HEK293 (cell line): Measurements from ENCODE around the gene OR5A2.

ENCODE experiments used
- CTCF ChIA-PET: fragments of 350-600 bp; formaldehyde crosslinking; extraction: SDS; loops from one replicate; lab custom pipeline; 2021; ENCODE audit warnings: antibody characterized with exemption; lab: Yijun Ruan, JAX
- POLR2A ChIA-PET: fragments of 300-600 bp; formaldehyde crosslinking; extraction: SDS; loops from one replicate; lab custom pipeline; 2020; ENCODE audit warnings: antibody characterized with exemption, inconsistent platforms; lab: Yijun Ruan, JAX
- H3K27ac ChIP-seq: fragments of 200-500 bp; sonication (Bioruptor generic); 2 replicates; pipeline ENCODE4 v1.5.1; 2014; ENCODE audit warnings: low read depth, low read length, control low read depth, inconsistent platforms; ENCODE audit errors: extremely low read depth
- H3K36me3 ChIP-seq, 2 experiments: fragments of 200-500 bp in 1 of 2; sonication (Bioruptor generic) in 1 of 2; 1 replicate in 1 of 2; 2 replicates in 1 of 2; pipeline ENCODE4 v1.5.1; 2014 to 2017; ENCODE audit warnings: inconsistent platforms in 2 of 2, low read length in 2 of 2; ENCODE audit not compliant: control insufficient read depth in 2 of 2, insufficient read depth in 1 of 2
- H3K4me1 ChIP-seq: fragments of 200-500 bp; sonication (Bioruptor generic); 2 replicates; pipeline ENCODE4 v1.5.1; 2014; ENCODE audit warnings: mild to moderate bottlenecking, low read length, inconsistent platforms; ENCODE audit not compliant: control insufficient read depth, insufficient read depth
- H3K4me3 ChIP-seq: 2 replicates; pipeline ENCODE4 v1.5.1; 2011; ENCODE audit warnings: low read depth, mild to moderate bottlenecking, control low read depth, low read length, moderate library complexity
- H3K9me3 ChIP-seq: fragments of 200-500 bp; sonication (Bioruptor generic); 2 replicates; pipeline ENCODE4 v1.5.1; 2014; ENCODE audit warnings: low read depth, low read length, inconsistent platforms; ENCODE audit not compliant: control insufficient read depth, insufficient read depth
- HOXD13 ChIP-seq: sonication (generic); formaldehyde crosslinking; IDR thresholded peaks from 2 replicates; pipeline ENCODE4 v1.8.0; 2022; ENCODE audit warnings: missing genetic modification reagents, borderline replicate concordance
- IKZF3 ChIP-seq: fragments of 450-650 bp; IDR thresholded peaks from 2 replicates; pipeline ENCODE4 v1.5.0; 2018; ENCODE audit warnings: missing biosample characterization, mild to moderate bottlenecking, missing genetic modification characterization, moderate library complexity
- MEIS1 ChIP-seq: sonication (generic); formaldehyde crosslinking; IDR thresholded peaks from 2 replicates; pipeline ENCODE4 v1.8.1; 2022; ENCODE audit warnings: missing genetic modification reagents, mild to moderate bottlenecking, borderline replicate concordance
- OSR2 ChIP-seq: fragments of 450-650 bp; formaldehyde crosslinking; IDR thresholded peaks from 2 replicates; pipeline ENCODE4 v1.5.1; 2016; ENCODE audit warnings: missing biosample characterization, missing genetic modification characterization
- PRDM6 ChIP-seq: fragments of 450-650 bp; formaldehyde crosslinking; IDR thresholded peaks from 2 replicates; pipeline ENCODE4 v1.5.1; 2017; ENCODE audit warnings: missing biosample characterization, missing genetic modification characterization
- SCRT1 ChIP-seq: fragments of 450-650 bp; formaldehyde crosslinking; IDR thresholded peaks from 2 replicates; pipeline ENCODE4 v1.5.1; 2016; ENCODE audit warnings: missing biosample characterization, missing genetic modification characterization, borderline replicate concordance
- SP2 ChIP-seq: fragments of 450-650 bp; formaldehyde crosslinking; IDR thresholded peaks from 2 replicates; pipeline ENCODE4 v1.5.1; 2016; ENCODE audit warnings: missing biosample characterization, missing genetic modification characterization
- SP3 ChIP-seq: fragments of 450-650 bp; formaldehyde crosslinking; IDR thresholded peaks from 2 replicates; pipeline ENCODE4 v1.5.1; 2016; ENCODE audit warnings: missing biosample characterization, missing genetic modification characterization
- WT1 ChIP-seq: fragments of 450-650 bp; formaldehyde crosslinking; IDR thresholded peaks from 2 replicates; pipeline ENCODE4 v1.5.1; 2016; ENCODE audit warnings: missing biosample characterization, missing genetic modification characterization
- ZBTB1 ChIP-seq: fragments of 450-650 bp; formaldehyde crosslinking; IDR thresholded peaks from 2 replicates; pipeline ENCODE4 v1.5.1; 2016; ENCODE audit warnings: missing biosample characterization, missing genetic modification characterization
- ZBTB7A ChIP-seq: fragments of 450-650 bp; formaldehyde crosslinking; IDR thresholded peaks from 2 replicates; pipeline ENCODE4 v1.5.1; 2016; ENCODE audit warnings: low read depth, missing biosample characterization, missing genetic modification characterization
- ZNF174 ChIP-seq: fragments of 450-650 bp; formaldehyde crosslinking; IDR thresholded peaks from 2 replicates; pipeline ENCODE4 v1.5.0; 2017; ENCODE audit warnings: missing biosample characterization, mild to moderate bottlenecking, missing genetic modification characterization
- ZNF221 ChIP-seq: fragments of 450-650 bp; formaldehyde crosslinking; IDR thresholded peaks from 2 replicates; pipeline ENCODE4 v1.5.1; 2017; ENCODE audit warnings: missing biosample characterization, missing genetic modification characterization, borderline replicate concordance
- ZNF223 ChIP-seq: fragments of 450-650 bp; formaldehyde crosslinking; IDR thresholded peaks from 2 replicates; pipeline ENCODE4 v1.5.1; 2016; ENCODE audit warnings: missing biosample characterization, missing genetic modification characterization
- ZNF37A ChIP-seq: fragments of 450-650 bp; IDR thresholded peaks from 2 replicates; pipeline ENCODE4 v1.5.1; 2018; ENCODE audit warnings: missing biosample characterization, missing genetic modification characterization
- ZNF404 ChIP-seq: fragments of 450-650 bp; formaldehyde crosslinking; IDR thresholded peaks from 2 replicates; pipeline ENCODE4 v1.5.1; 2017; ENCODE audit warnings: missing biosample characterization, missing genetic modification characterization
- ZNF423 ChIP-seq: fragments of 450-650 bp; formaldehyde crosslinking; IDR thresholded peaks from 2 replicates; pipeline ENCODE4 v1.5.1; 2016; ENCODE audit warnings: missing biosample characterization, missing genetic modification characterization
- ZNF473 ChIP-seq: fragments of 450-650 bp; formaldehyde crosslinking; IDR thresholded peaks from 2 replicates; pipeline ENCODE4 v1.5.1; 2017; ENCODE audit warnings: missing biosample characterization, missing genetic modification characterization
- ZNF544 ChIP-seq: fragments of 450-650 bp; formaldehyde crosslinking; IDR thresholded peaks from 2 replicates; pipeline ENCODE4 v1.5.0; 2017; ENCODE audit warnings: missing biosample characterization, missing genetic modification characterization
- ZNF624 ChIP-seq: fragments of 450-650 bp; formaldehyde crosslinking; IDR thresholded peaks from 2 replicates; pipeline ENCODE4 v1.5.1; 2017; ENCODE audit warnings: missing biosample characterization, missing genetic modification characterization
- ZNF629 ChIP-seq: fragments of 450-650 bp; formaldehyde crosslinking; IDR thresholded peaks from 2 replicates; pipeline ENCODE4 v1.5.1; 2017; ENCODE audit warnings: missing biosample characterization, missing genetic modification characterization
- ZNF645 ChIP-seq: fragments of 450-650 bp; formaldehyde crosslinking; IDR thresholded peaks from 2 replicates; pipeline ENCODE4; 2016; ENCODE audit warnings: missing biosample characterization, missing genetic modification characterization
- ZNF654 ChIP-seq: fragments of 450-650 bp; formaldehyde crosslinking; IDR thresholded peaks from 2 replicates; pipeline ENCODE4 v1.5.1; 2016; ENCODE audit warnings: low read depth, missing biosample characterization, missing genetic modification characterization
- ZNF704 ChIP-seq: fragments of 450-650 bp; formaldehyde crosslinking; IDR thresholded peaks from 2 replicates; pipeline ENCODE4 v1.5.1; 2016; ENCODE audit warnings: missing biosample characterization, missing genetic modification characterization
- ZNF792 ChIP-seq: fragments of 450-650 bp; formaldehyde crosslinking; IDR thresholded peaks from 2 replicates; pipeline ENCODE4 v1.5.1; 2016; ENCODE audit warnings: missing biosample characterization, missing genetic modification characterization

The OR5A2 gene

GRCh38 chr11:59437770-59438169 lies 11.6 kb upstream of the OR5A2 start (continued):
- TF ChIP-seq PRDM6 (tag by site-specific recombination) (no peak), WT1 (tag by site-specific recombination) (no peak), ZNF404 (tag by site-specific recombination) (no peak), ZNF645 (tag by site-specific recombination) (no peak)

GRCh38 chr11:59436169-59436568 lies 10.0 kb upstream of the OR5A2 start, which contains the start of gene OR5A1:
Gene OR5A1 (plus strand): TSS chr11:59436469. CDS start chr11:59443169, 6,700 bp downstream.
- H3K4me3 ChIP-seq, result no peak within 1 kb of the TSS
- H3K36me3 ChIP-seq, result no peaks in the 10 kb centered on the region
- no peaks in the 10 kb centered on the region for H3K4me1 ChIP-seq
- no peak within 1 kb of the TSS for H3K27ac ChIP-seq
- H3K9me3 ChIP-seq, result no peaks in the 10 kb centered on the region
- no peak for TF ChIP-seq SCRT1 (tag by site-specific recombination)
- TF ChIP-seq HOXD13 (CRISPR knock-in tag), result no peak
- TF ChIP-seq ZNF544 (tag by site-specific recombination), result no peak
- no peak for TF ChIP-seq ZNF473 (tag by site-specific recombination)
- no peak for TF ChIP-seq IKZF3 (tag by site-specific recombination)
- no peak for TF ChIP-seq OSR2 (tag by site-specific recombination)
- TF ChIP-seq ZNF221 (tag by site-specific recombination), result no peak
- no peak for TF ChIP-seq MEIS1 (CRISPR knock-in tag)
- no peak for TF ChIP-seq ZBTB7A (tag by site-specific recombination)
- TF ChIP-seq ZBTB1 (tag by site-specific recombination), result no peak
- TF ChIP-seq SP3 (tag by site-specific recombination), result no peak
- no peak for TF ChIP-seq ZNF704 (tag by site-specific recombination)
- no peak for TF ChIP-seq ZNF624 (tag by site-specific recombination)
- TF ChIP-seq ZNF174 (tag by site-specific recombination), result no peak
- TF ChIP-seq ZNF423 (tag by site-specific recombination), result no peak
- TF ChIP-seq, all 188 proteins: peak for 0
- POLR2A ChIA-PET, result interaction anchor here (0.5 kb wide), 1 partner anchor 147 kb away, joined by 4 read pairs; no protein-coding TSS in a partner anchor
- CTCF ChIA-PET, result interaction anchor here (0.7 to 1.5 kb wide), 3 partner anchors 34 to 264 kb away, joined by 5 to 12 read pairs (median 6); partner anchors contain the start of gene DTX4

GRCh38 chr11:59429924-59430516 lies 3.8 kb upstream of the OR5A2 start:
- CTCF ChIA-PET, result interaction anchor here (0.6 to 2.5 kb wide), 19 partner anchors 10 to 783 kb away, joined by 3 to 26 read pairs (median 4); partner anchors contain the start of gene DTX4
- no peak overlapping the region for H3K27ac ChIP-seq
- TF ChIP-seq SP2 (tag by site-specific recombination), result no peak
- TF ChIP-seq ZNF37A (tag by site-specific recombination), result no peak
- peak; percentile 75 for TF ChIP-seq ZNF654 (tag by site-specific recombination)
- TF ChIP-seq ZNF792 (tag by site-specific recombination), result no peak
- no peak for TF ChIP-seq ZNF629 (tag by site-specific recombination)
- TF ChIP-seq ZNF223 (tag by site-specific recombination), result no peak
- TF ChIP-seq, all 188 proteins: peak for 1
- no peaks in the 10 kb centered on the region for H3K36me3 ChIP-seq
- no peaks in the 10 kb centered on the region for H3K4me1 ChIP-seq
- H3K4me3 ChIP-seq, result no peak overlapping the region
- no peaks in the 10 kb centered on the region for H3K9me3 ChIP-seq
- POLR2A ChIA-PET, result no interaction called here
